DND-41 (cell line): ENCODE measurements around the gene CD86.

Experiments used
- EZH2 ChIP-seq: IDR thresholded peaks from 3 replicates; pipeline ENCODE4 v1.6.1; 2012; ENCODE audit warnings: borderline replicate concordance, low read depth, mild to moderate bottlenecking, moderate library complexity, low read length, inconsistent platforms; ENCODE audit not compliant: severe bottlenecking
- TF ChIP-seq, protein P1 (sequence below): IDR thresholded peaks from 2 replicates; pipeline ENCODE4 v1.5.1; 2012; ENCODE audit warnings: borderline replicate concordance, low read length, moderate library complexity, mild to moderate bottlenecking; ENCODE audit not compliant: poor library complexity, severe bottlenecking; ENCODE audit errors: extremely low read depth

DNA sequence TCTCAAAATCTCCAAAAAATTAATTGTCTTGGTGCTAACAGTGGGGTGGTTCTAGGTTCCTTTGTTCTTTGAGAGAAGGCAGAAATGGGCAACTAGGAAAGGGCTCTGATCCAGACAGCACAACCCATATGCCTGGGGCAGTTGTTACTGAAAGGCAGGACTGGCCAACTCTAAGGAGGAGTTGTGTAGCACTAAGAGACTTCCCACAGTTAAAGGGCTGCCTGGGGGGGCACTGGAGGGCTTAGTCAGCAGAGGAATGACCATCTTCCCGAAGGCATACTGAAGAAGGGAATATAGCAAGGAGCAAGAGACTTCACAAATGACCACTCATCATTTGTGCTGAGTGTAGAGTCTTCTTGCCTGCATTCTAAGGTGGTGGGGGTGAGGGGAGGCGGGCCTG lies 48.9 kb upstream of the CD86 start:
- TF ChIP-seq, protein P1, sequence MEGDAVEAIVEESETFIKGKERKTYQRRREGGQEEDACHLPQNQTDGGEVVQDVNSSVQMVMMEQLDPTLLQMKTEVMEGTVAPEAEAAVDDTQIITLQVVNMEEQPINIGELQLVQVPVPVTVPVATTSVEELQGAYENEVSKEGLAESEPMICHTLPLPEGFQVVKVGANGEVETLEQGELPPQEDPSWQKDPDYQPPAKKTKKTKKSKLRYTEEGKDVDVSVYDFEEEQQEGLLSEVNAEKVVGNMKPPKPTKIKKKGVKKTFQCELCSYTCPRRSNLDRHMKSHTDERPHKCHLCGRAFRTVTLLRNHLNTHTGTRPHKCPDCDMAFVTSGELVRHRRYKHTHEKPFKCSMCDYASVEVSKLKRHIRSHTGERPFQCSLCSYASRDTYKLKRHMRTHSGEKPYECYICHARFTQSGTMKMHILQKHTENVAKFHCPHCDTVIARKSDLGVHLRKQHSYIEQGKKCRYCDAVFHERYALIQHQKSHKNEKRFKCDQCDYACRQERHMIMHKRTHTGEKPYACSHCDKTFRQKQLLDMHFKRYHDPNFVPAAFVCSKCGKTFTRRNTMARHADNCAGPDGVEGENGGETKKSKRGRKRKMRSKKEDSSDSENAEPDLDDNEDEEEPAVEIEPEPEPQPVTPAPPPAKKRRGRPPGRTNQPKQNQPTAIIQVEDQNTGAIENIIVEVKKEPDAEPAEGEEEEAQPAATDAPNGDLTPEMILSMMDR: no peak
- TF ChIP-seq EZH2: no peak
